GM18519 (cell line): ENCODE measurements around the gene OR10H3.
"Not testable (repeated sequence)": the region's sequence is repeated elsewhere in the genome, so short reads cannot be mapped to it uniquely, and the experiment has no call there.

Experiments used
- ATAC-seq: cut with Tn5 transposase; IDR thresholded peaks from one replicate; pipeline ENCODE4 v1.9.1; 2021; ENCODE audit warnings: mild to moderate bottlenecking, moderate library complexity; ENCODE audit not compliant: unreplicated experiment, low FRiP score

OR10H3 gene

GRCh38 chr19:15776991-15777970, 39.5 kb downstream of the OR10H3 start:
- ATAC-seq, result no peak

GRCh38 chr19:15779756-15780476, 42.1 kb downstream of the OR10H3 start:
- ATAC-seq, result no peak

GRCh38 chr19:15780610-15781418, 43.0 kb downstream of the OR10H3 start:
- ATAC-seq, result no peak

GRCh38 chr19:15781661-15782060, 43.9 kb downstream of the OR10H3 start:
- ATAC-seq, result no peak

- no peak for ATAC-seq
Observed at GRCh38 chr19:15782211-15782610, 44.4 kb downstream of the OR10H3 start.

- ATAC-seq, result not testable (repeated sequence)
Observed at GRCh38 chr19:15782896-15783295, 45.1 kb downstream of the OR10H3 start.

GRCh38 chr19:15787611-15788155, 49.9 kb downstream of the OR10H3 start, which contains the start of gene OR10H5:
Gene OR10H5 (plus strand): TSS chr19:15787661. CDS start chr19:15794049, 6,388 bp downstream.
- ATAC-seq, result no peak

- no peak for ATAC-seq
Observed at GRCh38 chr19:15788594-15789270, 50.9 kb downstream of the OR10H3 start.

- ATAC-seq, result no peak
Observed at GRCh38 chr19:15790096-15790495, 52.3 kb downstream of the OR10H3 start.
